Right cardiac atrium (tissue), 5 donors: Measurements from ENCODE around the gene ATOH7. TPM values are rescaled to one million over a fixed set of nuclear protein-coding genes. Genes with fewer than 3 reads are reported as not detected.
"Not testable (repeated sequence)": the region's sequence is repeated elsewhere in the genome, so short reads cannot be mapped to it uniquely, and the experiment has no call there.

Source experiments
- ATAC-seq, 2 donors: fragments of 200-7000 bp; cut with Tn5 transposase; one replicate each; pipeline versions ENCODE4 v1.8.0 to v1.9.1; 2020; ENCODE audit warnings: moderate library complexity in 2 of 2, mild to moderate bottlenecking in 1 of 2
- DNase-seq, 3 donors: peaks; one replicate each; pipeline ENCODE4 v3.0.0-alpha.2; 2020
- H3K27ac ChIP-seq: one replicate; pipeline ENCODE4 v1.5.1; 2013; ENCODE audit warnings: mild to moderate bottlenecking, low read length, control low read depth, moderate library complexity
- H3K27me3 ChIP-seq: one replicate; pipeline ENCODE4 v1.6.1; 2013; ENCODE audit not compliant: control insufficient read depth, insufficient read depth
- H3K4me1 ChIP-seq: one replicate; pipeline ENCODE4 v1.6.1; 2013; ENCODE audit warnings: low read length; ENCODE audit not compliant: control insufficient read depth, insufficient read depth
- H3K4me3 ChIP-seq: one replicate; pipeline ENCODE4 v1.5.1; 2013; ENCODE audit warnings: low read length, control low read depth
- H3K9me3 ChIP-seq: one replicate; pipeline ENCODE4 v1.6.1; 2013; ENCODE audit warnings: low read length; ENCODE audit not compliant: control insufficient read depth
- WGBS: extraction: QIAGEN DNeasy Blood & Tissue Kit; methylation state at CpG from one replicate; pipeline ENCODE4 v1.1.7; 2013; 5-methylcytosine and 5-hydroxymethylcytosine counted together
- intact Hi-C, 4 donors: fragments of 100-400 bp; cut with DNase I; formaldehyde crosslinking; loops; one replicate each; pipeline versions ENCODE4 v1.11.0 to v1.14.0; 2022 to 2023
- long read RNA-seq, 4 donors: library from polyadenylated mRNA; unstranded; transcript quantifications; one replicate each; pipeline ENCODE4 v2.0.0, GENCODE V29; 2020 to 2021
- polyA plus RNA-seq: library from polyadenylated mRNA; stranded (reverse); fragments of 200-250 nt; gene quantifications from one replicate; pipeline ENCODE4 v1.2.3, GENCODE V29; 2013
- total RNA-seq, 4 donors: library from RNA; stranded (reverse); fragmentation: NEBNext Ultra II Directional; extraction: Animal tissue kit (Norgen Biotek cat#: 25700); gene quantifications; one replicate each; pipeline ENCODE4 v1.2.1, GENCODE V29; 2021
- donor health status: healthy with polysubstance abuse.
- donor health status: DM: no; HTN: yes; CAD: no.
- donor health status: DM: no; HTN: no; CAD: no.
- donor health status: DM: no; HTN: yes; CAD: no; lungs with severe emphysema.
- donor health status: DM: yes; HTN: yes; CAD: no.

ATOH7 gene
- total RNA-seq (not detected), polyA plus RNA-seq (0.05 TPM)
- long read RNA-seq, donor 1, result 0 reads
- long read RNA-seq, donor 2, result 0 reads
- long read RNA-seq, donor 3, result 0 reads
- long read RNA-seq, donor 4, result 0 reads

DNA sequence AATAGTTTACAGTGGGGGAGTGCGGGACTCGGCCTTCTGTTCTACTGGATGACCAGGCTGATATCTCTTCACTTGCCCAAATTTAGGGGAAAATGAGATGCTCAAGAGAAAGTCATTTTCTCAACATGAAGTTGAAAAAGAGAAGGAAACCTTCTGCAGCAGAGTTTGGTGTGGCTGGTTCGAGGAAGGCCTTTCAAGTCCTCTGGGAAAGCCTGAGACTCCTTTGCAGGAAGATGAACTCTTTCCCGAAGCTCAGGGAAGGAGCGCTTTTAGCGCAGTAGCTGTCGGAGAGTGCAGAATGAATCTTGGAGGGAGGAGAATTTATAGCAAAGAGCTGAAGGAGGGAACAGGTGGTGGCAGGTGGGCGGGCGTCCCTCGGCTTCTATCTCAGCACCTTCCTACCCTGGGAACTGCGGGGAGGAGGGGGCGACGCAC, at the start of gene ATOH7:
Gene ATOH7, minus strand, starts transcription at position 297 of the 435 bp plus-strand sequence. CDS start 436 bp downstream, outside the sequence.
- Histone ChIP-seq H3K9me3 (no peaks in the 10 kb centered on the region), H3K4me1 (no peaks in the 10 kb centered on the region), H3K27me3 (no peaks in the 10 kb centered on the region), H3K27ac (peak within 1 kb of the TSS; percentile 10), H3K4me3 (peak within 1 kb of the TSS; percentile 49)
- DNase-seq, result no peak
- WGBS, result 34% methylated on average over 13 of the region's 13 CpGs
- intact Hi-C loops, result no loop called here
- no peak for ATAC-seq

DNA sequence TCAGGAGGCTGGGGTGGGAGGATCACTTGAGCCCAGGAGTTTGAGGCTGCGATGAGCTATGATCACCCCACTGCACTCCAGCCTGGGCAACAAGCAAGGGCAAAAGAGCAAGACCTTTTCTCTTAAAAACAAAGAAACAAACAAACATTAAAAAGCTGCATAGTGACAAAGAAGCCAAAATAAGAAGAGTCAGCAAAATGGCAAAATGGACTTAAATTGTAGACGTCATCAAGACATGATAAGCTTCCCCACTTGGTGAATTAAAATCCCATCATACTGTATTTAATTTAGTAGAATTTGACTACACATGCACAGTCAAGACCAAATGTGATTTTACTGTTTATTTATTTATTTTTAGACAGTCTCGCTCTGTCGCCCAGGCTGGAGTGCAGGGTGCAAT, 48.8 kb upstream of the ATOH7 start:
- Histone ChIP-seq H3K4me3 (no peak overlapping the region), H3K27me3 (no peaks in the 10 kb centered on the region), H3K27ac (no peak overlapping the region), H3K4me1 (no peaks in the 10 kb centered on the region), H3K9me3 (no peaks in the 10 kb centered on the region)
- intact Hi-C loops, result no loop called here
- 97% methylated on average over 4 of the region's 4 CpGs for WGBS
- DNase-seq (no peak), ATAC-seq (no peak)

DNA sequence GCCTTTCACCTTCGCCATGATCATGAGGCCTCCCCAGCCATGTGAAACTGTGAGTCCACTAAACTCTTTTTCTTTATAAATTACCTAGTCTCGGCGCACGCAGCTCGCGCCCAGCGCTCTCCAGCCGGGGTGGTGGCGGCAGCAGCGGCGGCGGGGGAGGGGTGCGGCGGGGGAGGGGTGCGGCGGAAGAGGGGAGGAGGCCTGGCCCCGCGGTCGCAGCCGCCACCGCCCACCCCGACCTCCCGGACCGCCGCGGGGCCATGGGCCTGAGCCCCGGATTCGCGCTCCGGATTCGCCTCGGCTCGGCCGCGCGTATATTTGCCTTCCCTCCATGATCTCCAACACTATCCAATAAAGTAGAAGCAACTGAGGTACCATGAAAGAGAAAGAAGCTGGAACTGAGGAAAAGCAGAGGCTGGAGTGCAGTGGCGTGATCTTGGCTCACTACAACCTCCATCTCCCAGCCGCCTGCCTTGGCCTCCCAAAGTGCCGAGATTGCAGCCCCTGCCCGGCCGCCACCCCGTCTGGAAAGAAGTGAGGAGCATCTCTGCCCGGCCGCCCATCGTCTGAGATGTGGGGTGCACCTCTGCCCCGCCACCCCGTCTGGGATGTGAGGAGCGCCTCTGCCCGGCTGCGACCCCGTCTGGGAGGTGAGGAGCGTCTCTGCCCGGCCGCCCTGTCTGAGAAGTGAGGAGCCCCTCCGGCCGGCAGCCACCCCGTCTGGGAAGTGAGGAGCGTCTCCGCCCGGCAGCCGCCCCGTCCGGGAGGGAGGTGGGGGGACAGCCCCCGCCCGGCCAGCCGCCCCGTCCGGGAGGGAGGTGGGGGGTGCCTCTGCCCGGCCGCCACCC, 47.2 kb upstream of the ATOH7 start:
- H3K9me3 ChIP-seq, ATAC-seq, DNase-seq, H3K27me3 ChIP-seq, H3K4me3 ChIP-seq, intact Hi-C loops, H3K27ac ChIP-seq, H3K4me1 ChIP-seq: not testable (repeated sequence)
- WGBS, result 97% methylated on average over 70 of the region's 70 CpGs

DNA sequence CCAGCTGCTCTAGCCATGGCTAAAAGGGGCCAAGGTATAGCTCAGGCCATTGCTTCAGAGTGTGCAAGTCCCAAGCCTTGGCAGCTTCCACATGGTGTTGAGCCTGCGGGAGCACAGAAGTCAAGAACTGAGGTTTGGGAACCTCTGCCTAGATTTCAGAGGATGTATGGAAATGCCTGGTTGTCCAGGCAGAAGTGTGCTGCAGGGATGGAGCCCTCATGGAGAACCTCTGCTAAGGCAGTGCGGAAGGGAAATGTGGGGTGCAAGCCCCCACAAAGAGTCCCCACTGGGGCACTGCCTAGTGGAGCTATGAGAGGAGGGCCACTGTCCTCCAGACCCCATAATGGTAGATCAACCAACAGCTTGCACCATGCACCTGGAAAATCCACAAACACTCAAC, 45.9 kb upstream of the ATOH7 start:
- H3K27me3 ChIP-seq, intact Hi-C loops, H3K4me1 ChIP-seq, H3K27ac ChIP-seq, H3K4me3 ChIP-seq, H3K9me3 ChIP-seq, DNase-seq, ATAC-seq: not testable (repeated sequence)
- 97% methylated on average over 2 of the region's 2 CpGs for WGBS

DNA sequence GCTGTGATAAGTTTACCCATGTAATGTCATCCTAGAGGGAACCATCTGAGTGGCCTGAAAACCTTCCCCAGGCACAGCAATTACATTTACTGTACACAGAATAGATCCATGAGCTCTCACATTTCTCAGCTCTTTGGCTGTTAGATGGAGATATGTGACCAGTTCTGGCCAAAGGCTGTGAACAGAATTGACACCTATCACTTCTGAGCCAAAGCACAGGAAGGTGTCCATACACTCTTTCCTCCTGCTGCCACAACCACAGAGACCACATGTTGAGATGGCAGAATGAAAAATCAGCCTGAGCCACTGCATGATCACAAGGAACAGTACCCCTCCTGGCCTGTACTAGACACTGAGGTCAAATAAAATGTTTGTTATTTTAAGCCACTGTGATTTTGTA, 44.3 kb upstream of the ATOH7 start:
- Histone ChIP-seq H3K27ac (no peak overlapping the region), H3K4me3 (no peak overlapping the region), H3K9me3 (no peaks in the 10 kb centered on the region), H3K4me1 (no peaks in the 10 kb centered on the region), H3K27me3 (no peaks in the 10 kb centered on the region)
- ATAC-seq, result no peak
- intact Hi-C loops, result no loop called here
- no peak for DNase-seq

DNA sequence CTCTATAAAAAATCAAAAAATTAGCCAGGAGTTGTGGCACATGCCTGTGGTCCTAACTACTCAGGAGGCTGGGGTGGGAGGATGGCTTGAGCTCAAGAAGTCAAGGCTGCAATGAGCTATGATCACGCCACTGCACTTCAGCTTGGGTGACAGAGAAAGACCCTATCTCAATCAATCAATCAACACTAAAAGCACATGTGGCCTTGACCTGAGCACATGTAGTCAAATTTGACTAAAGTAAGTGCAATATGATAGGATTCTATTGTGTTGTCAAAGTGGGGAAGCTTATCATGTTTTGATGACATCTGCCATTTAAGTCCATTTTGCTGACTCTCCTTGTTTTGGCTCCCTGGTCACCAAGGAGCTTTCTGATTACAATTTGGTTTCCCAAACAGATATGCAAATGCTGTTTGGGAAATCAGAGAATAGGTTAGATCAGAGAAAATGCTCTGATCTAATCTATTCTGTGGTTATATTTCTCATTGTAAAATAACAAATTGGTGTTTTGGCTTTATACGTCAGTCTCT, 43.8 kb upstream of the ATOH7 start:
- intact Hi-C loops, result no loop called here

DNA sequence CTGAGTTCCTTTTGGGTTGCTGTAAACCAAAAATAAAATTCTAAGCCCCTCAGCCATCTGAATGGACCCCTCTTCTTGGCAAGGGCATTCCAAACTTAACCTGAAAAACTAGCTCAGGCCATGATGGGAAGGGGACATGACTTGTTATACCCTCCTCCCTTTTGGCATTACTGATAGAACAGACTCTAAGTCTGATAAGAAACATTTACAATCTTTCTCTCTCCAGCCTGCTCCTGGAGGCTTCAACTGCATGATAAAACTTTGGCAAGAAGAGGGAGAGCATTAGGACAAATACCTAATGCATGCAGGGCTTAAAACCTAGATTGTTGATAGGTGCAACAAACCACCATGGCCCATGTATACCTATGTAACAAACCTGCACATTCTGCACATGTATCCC, 40.9 kb upstream of the ATOH7 start:
- H3K4me3 ChIP-seq, result no peak overlapping the region

More for the DNA sequence above, 43.8 kb upstream of the ATOH7 start:
- Histone ChIP-seq H3K27ac (no peak overlapping the region), H3K4me1 (no peaks in the 10 kb centered on the region), H3K9me3 (no peaks in the 10 kb centered on the region), H3K4me3 (no peak overlapping the region), H3K27me3 (no peaks in the 10 kb centered on the region)
- ATAC-seq (no peak), DNase-seq (no peak)
- 94% methylated on average over 2 of the region's 2 CpGs for WGBS

DNA sequence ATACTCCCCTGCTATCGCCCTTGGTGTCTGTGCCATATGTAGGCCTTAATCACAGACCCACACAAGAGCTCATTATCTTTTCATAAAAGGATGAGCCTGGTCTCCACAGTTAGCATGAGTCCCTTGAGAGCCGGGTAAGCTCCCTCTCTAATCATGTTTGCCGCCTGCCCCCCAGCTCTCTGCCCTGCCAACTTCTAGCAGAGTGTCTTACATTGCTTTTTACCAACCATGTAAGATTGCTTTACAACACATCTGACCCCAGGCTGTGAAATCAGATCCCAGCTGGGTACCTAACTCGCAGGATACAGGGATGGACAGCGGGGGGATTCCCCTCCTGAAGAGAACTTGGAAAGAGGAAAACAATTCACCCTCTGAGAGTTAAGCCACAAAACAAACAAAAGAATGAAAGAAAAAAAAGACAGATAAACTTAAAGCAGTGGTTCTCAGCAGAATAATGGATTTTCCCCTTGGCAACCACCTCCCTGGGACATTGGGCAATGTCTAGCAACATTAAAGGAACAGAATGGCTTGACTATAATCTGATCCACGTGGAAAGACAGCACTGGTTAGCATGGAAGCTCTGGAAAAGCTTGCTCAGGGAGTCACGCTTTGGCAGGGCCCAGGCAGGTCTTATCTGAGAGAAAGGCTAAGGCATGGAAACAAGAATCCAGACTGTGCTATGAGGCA, 39.4 kb upstream of the ATOH7 start:
- WGBS, result 55% methylated on average over 7 of the region's 7 CpGs
- intact Hi-C loops, result no loop called here
- no peak overlapping the region for H3K4me3 ChIP-seq
- no peak overlapping the region for H3K27ac ChIP-seq
- ATAC-seq (no peak), DNase-seq (no peak)
- no peaks in the 10 kb centered on the region for H3K9me3 ChIP-seq
- H3K4me1 ChIP-seq, result no peaks in the 10 kb centered on the region
- H3K27me3 ChIP-seq, result no peaks in the 10 kb centered on the region

More for the DNA sequence above, 40.9 kb upstream of the ATOH7 start:
- H3K27me3 ChIP-seq, result no peaks in the 10 kb centered on the region
- no peak for ATAC-seq
- no peak for DNase-seq
- intact Hi-C loops, result no loop called here
- H3K4me1 ChIP-seq, result no peaks in the 10 kb centered on the region
- H3K27ac ChIP-seq, result no peak overlapping the region
- H3K9me3 ChIP-seq, result no peaks in the 10 kb centered on the region

DNA sequence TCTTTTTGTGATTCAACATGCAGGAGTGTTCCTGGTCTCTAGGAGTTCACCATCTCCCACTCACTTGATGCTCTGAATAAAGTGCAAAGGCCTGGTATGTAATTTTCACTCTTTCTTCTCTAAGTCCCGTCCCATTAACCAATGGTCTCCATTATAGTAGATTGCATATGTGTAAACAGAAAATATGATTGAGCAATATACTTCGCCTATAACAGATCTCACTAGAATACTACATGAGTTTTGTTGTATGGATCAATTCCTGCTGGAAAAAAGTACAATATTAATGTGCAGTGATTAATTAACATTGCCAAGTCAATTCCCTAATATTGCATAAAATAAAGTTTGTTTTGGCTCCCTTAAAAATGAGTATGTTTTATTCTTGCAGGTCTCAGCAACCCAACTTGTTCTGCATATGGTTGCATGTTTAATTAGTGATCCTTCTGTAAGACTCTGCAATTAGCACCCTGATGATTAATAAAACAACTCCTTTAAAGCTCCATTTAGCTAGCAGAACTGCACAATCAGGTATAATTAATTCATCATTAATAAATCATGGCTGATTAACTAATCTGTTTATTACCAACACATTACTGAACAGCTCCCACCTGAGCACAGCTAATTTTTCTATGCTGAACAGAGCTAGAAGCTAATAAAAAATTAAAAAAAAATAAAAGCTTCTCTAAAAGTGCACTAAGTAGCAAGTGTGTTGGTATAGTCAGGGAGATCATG, 37.8 kb upstream of the ATOH7 start:
- ATAC-seq, result no peak
- no peak overlapping the region for H3K27ac ChIP-seq
- no peaks in the 10 kb centered on the region for H3K4me1 ChIP-seq

DNA sequence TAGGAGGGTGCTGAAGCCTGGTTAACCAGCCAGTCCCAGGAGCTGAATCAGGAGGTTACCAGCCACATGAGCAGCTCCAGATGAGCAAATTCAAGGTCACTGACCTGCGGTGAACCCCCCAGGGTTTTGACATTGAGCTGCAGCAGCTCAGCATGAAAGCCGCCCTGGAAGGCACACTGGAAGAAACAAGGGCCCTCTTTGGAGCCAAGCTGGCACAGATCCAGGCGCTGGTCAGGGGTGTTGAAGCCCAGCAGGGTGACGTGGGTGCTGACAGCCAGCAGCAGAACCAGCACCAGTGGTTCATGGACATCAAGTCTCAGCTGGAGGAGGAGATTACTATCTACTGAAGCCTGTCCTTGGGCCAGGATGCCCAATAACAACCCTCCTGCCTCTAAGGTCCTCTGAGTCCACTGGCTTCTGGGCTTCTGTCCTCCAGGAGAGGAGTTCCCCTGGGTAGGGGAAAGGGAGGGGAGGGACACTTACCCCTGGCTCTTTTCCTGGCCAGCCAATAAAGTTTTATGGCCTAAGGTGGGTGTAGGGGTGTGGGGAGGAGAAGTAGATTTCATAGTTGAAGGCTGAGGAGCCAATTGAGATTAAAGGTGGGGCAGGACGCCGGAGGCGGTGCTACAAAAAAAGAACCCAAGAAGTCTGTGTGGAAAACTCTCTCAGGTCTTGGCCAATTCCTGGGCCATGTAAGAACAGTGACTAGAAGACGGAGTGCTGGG, 29.4 kb upstream of the ATOH7 start:
- peaks cover 3% of the 10 kb centered on the region for H3K4me1 ChIP-seq
- 70% methylated on average over 8 of the region's 8 CpGs for WGBS
- H3K4me3 ChIP-seq, result no peak overlapping the region
- DNase-seq (peak; percentile 31 to 81 (median 73)), ATAC-seq (peak; percentile 48 to 72)
- H3K27ac ChIP-seq, result no peak overlapping the region
- no peaks in the 10 kb centered on the region for H3K27me3 ChIP-seq
- no peaks in the 10 kb centered on the region for H3K9me3 ChIP-seq
- intact Hi-C loops, result no loop called here

More for the DNA sequence above, 37.8 kb upstream of the ATOH7 start:
- no peak for DNase-seq
- Histone ChIP-seq H3K27me3 (no peaks in the 10 kb centered on the region), H3K9me3 (no peaks in the 10 kb centered on the region), H3K4me3 (no peak overlapping the region)
- intact Hi-C loops, result no loop called here
- WGBS, result 88% methylated on average over 2 of the region's 2 CpGs
